ENCODE measurements around the gene BTBD2. TPM values are rescaled to one million over a fixed set of nuclear protein-coding genes. Genes with fewer than 3 reads are reported as not detected.

The BTBD2 gene
- total and polyA plus RNA-seq, 2 donors (not counting 1 experiment from before 2014, with no cell fraction given): 75.2 to 85.6 TPM

- peaks cover 31% of the 10 kb centered on the region for H3K79me2 ChIP-seq (ENCODE audit: control insufficient read depth, insufficient read depth, low read length)
- no peaks in the 10 kb centered on the region for H3K27me3 ChIP-seq (replicated peaks in 1 of 4; ENCODE audit: control extremely low read depth in 1 of 4, control insufficient read depth in 3 of 4, insufficient read depth in 4 of 4, low read length in 3 of 4)
- TF ChIP-seq EZH2 (IDR thresholded peaks at IDR 0.05; ENCODE audit: borderline replicate concordance, insufficient read depth, low read depth, low read length, poor library complexity, severe bottlenecking) (no peak), CTCF (IDR thresholded peaks at IDR 0.05) (no peak)
- ATAC-seq (ENCODE audit: low read depth): no peak
- H3K9ac ChIP-seq (ENCODE audit: low read length): no peak overlapping the region
- H3K4me3 ChIP-seq (ENCODE audit: control extremely low read depth in 1 of 5, extremely low read depth in 1 of 5, insufficient read depth in 1 of 5, low read depth in 2 of 5, low read length in 4 of 5): no peak overlapping the region
- peaks cover 25 to 47% of the 10 kb centered on the region in 2 donors for H3K4me1 ChIP-seq (ENCODE audit: control insufficient read depth in 2 of 2, insufficient read depth in 2 of 2, low read length in 2 of 2)
- H3K9me3 ChIP-seq (ENCODE audit: control extremely low read depth in 1 of 3, control insufficient read depth in 2 of 3, insufficient read depth in 1 of 3, low read length in 2 of 3): peaks cover 0 to 24% (median 5%) of the 10 kb centered on the region in 3 donors
- H3K27me3 Mint-ChIP-seq: no peaks in the 10 kb centered on the region
- peaks cover 44% of the 10 kb centered on the region for H3K4me1 Mint-ChIP-seq
- H3K9me3 Mint-ChIP-seq (ENCODE audit: insufficient read depth): no peaks in the 10 kb centered on the region
- no peak overlapping the region for H3K4me3 Mint-ChIP-seq
- peak overlapping the region; percentile 15 for H3K27ac Mint-ChIP-seq
- H3K4me2 ChIP-seq (replicated peaks; ENCODE audit: low read depth, low read length, poor library complexity, severe bottlenecking): no peak overlapping the region
- peak; percentile 56 for DNase-seq
- ChIA-PET POLR2A (interaction anchor here (0.6 to 7.4 kb wide), 10 partner anchors 8 to 146 kb away, joined by 3 to 69 read pairs (median 4); partner anchors contain the start of gene MKNK2), CTCF (interaction anchor here (1.1 to 3.2 kb wide), 4 partner anchors 11 to 174 kb away, joined by 3 to 9 read pairs (median 6); partner anchors contain the start of gene MKNK2)
- H3K36me3 ChIP-seq (replicated peaks in 1 of 2; ENCODE audit: control extremely low read depth in 1 of 2, control insufficient read depth in 1 of 2, extremely low read depth in 1 of 2, insufficient read depth in 2 of 2, low read length in 1 of 2): peaks cover 0 to 52% of the 10 kb centered on the region in 2 experiments
- no peak overlapping the region for H2AFZ ChIP-seq (ENCODE audit: insufficient read depth, low read depth, low read length, poor library complexity, severe bottlenecking)
- H3K27ac ChIP-seq (ENCODE audit: low read length in 2 of 2): no peak overlapping the region
- intact Hi-C loops (cut with micrococcal nuclease): no loop called here
- peaks cover 66% of the 10 kb centered on the region for H4K20me1 ChIP-seq (ENCODE audit: control insufficient read depth, insufficient read depth, low read length, poor library complexity, severe bottlenecking)
- 90% methylated on average over 30 of the region's 44 CpGs for WGBS (ENCODE audit: insufficient coverage)
These were observed 23.0 kb upstream of the BTBD2 start for GRCh38 chr19:2038284-2039088.

Measured in B cell (primary cell).